ENCODE measurements around the gene CHST9. TPM values are rescaled to one million over a fixed set of nuclear protein-coding genes. Genes with fewer than 3 reads are reported as not detected.
A peak's percentile ranks its signal among the peaks of the same experiment; 100 is the strongest.

CHST9 gene
- total and polyA plus RNA-seq, 4 donors: 0.42 to 6.4 (median 1.4) TPM

GRCh38 chr18:27143580-27144287 lies 41.4 kb downstream of the CHST9 start:
- peaks cover 0 to 6% (median 3%) of the 10 kb centered on the region in 4 donors for H3K4me1 ChIP-seq (ENCODE audit: control insufficient read depth in 4 of 4, insufficient read depth in 4 of 4, low read length in 3 of 4)
- peak overlapping the region; percentile 41 to 43 for H3K27ac ChIP-seq (ENCODE audit: low read depth in 1 of 2, low read length in 2 of 2)
- H3K4me3 ChIP-seq (ENCODE audit: low read depth in 1 of 3, low read length in 3 of 3): no peak overlapping the region
- TF ChIP-seq YY1 (IDR thresholded peaks at IDR 0.05) (peak; percentile 20), MAX (IDR thresholded peaks at IDR 0.05) (no peak), NR2F2 (IDR thresholded peaks at IDR 0.05) (no peak), TAF1 (conservative IDR thresholded peaks at IDR 0.05) (no peak), ZBTB33 (IDR thresholded peaks at IDR 0.05) (no peak), EGR1 (IDR thresholded peaks at IDR 0.05; ENCODE audit: low read depth in 2 of 2) (peak in 1 of 2 donors; percentile 11), CTCF (IDR thresholded peaks at IDR 0.05; ENCODE audit: low read depth, low read length, missing input control) (no peak), RXRA (IDR thresholded peaks at IDR 0.05) (peak; percentile 40 to 49), ATF3 (IDR thresholded peaks at IDR 0.05) (no peak), HNF4A (conservative IDR thresholded peaks at IDR 0.05) (peak; percentile 39), FOXA1 (IDR thresholded peaks at IDR 0.05) (no peak), HNF4G (IDR thresholded peaks at IDR 0.05) (no peak), REST (IDR thresholded peaks at IDR 0.05) (no peak), JUND (IDR thresholded peaks at IDR 0.05) (peak in 1 of 2 donors; percentile 45), GABPA (IDR thresholded peaks at IDR 0.05 in 1 of 2, conservative IDR thresholded peaks at IDR 0.05 in 1 of 2) (no peak), SP1 (IDR thresholded peaks at IDR 0.05) (peak; percentile 51), RAD21 (IDR thresholded peaks at IDR 0.05) (peak; percentile 14 to 17), FOXA2 (IDR thresholded peaks at IDR 0.05) (no peak)
- peak overlapping the region in 1 of 2 donors; percentile 21 for H3K9ac ChIP-seq (ENCODE audit: low read depth in 1 of 2, low read length in 2 of 2)
- H3K9me3 ChIP-seq (ENCODE audit: control insufficient read depth in 4 of 4, low read length in 3 of 4): peaks cover 0 to 1% (median 0%) of the 10 kb centered on the region in 4 donors
- H3K27me3 ChIP-seq (ENCODE audit: control insufficient read depth in 4 of 4, insufficient read depth in 4 of 4, low read length in 3 of 4): no peaks in the 10 kb centered on the region
- no peaks in the 10 kb centered on the region for H3K36me3 ChIP-seq (ENCODE audit: control insufficient read depth in 4 of 4, insufficient read depth in 3 of 4, low read depth in 1 of 4, low read length in 3 of 4)
- DNase-seq (ENCODE audit: low spot score): no peak
- 33% methylated on average over 10 of the region's 10 CpGs for WGBS

Data from liver (tissue), 9 donors.